PC-3 (cell line): Measurements from ENCODE around the gene ARL14EPL.

Experiments
- CTCF ChIP-seq: fragments of 300-600 bp; sonication (generic); conservative IDR thresholded peaks from 2 replicates; pipeline ENCODE4 v1.5.1; 2017; ENCODE audit warnings: antibody characterized with exemption, low read depth, mild to moderate bottlenecking, low read length
- EZH2 ChIP-seq: fragments of 300-600 bp; sonication (generic); IDR thresholded peaks from one replicate; pipeline ENCODE4 v1.6.1; 2017; ENCODE audit warnings: antibody characterized with exemption, mild to moderate bottlenecking, low read length; ENCODE audit not compliant: unreplicated experiment

GRCh38 chr5:116002116-116002906 lies 30.0 kb upstream of the ARL14EPL start:
- TF ChIP-seq EZH2 (no peak), CTCF (no peak)
